Keratinocyte (primary cell): ENCODE data around the gene KRI1. TPM values are rescaled to one million over a fixed set of nuclear protein-coding genes. Genes with fewer than 3 reads are reported as not detected.
A peak's percentile ranks its signal among the peaks of the same experiment; 100 is the strongest.

Source experiments
- DNase-seq: peaks from one replicate; pipeline ENCODE4 v3.0.0-alpha.2; 2011; ENCODE audit warnings: low read depth, missing footprints, low spot score
- FAIRE-seq: peaks from 2 replicates; lab custom pipeline; 2011; peaks lifted over from hg19 to GRCh38; lab: Jason Lieb, UNC
- H2AFZ ChIP-seq: 2 replicates; pipeline ENCODE4 v1.6.0; 2012; ENCODE audit warnings: low read length, control low read depth, inconsistent platforms; ENCODE audit not compliant: control insufficient read depth
- H3K27ac ChIP-seq: 2 replicates; pipeline ENCODE4 v1.5.1; 2011; ENCODE audit warnings: low read length; ENCODE audit not compliant: control insufficient read depth, insufficient read depth
- H3K27me3 ChIP-seq: 3 replicates; pipeline ENCODE4 v1.6.0; 2011; ENCODE audit warnings: low read length; ENCODE audit not compliant: control insufficient read depth, insufficient read depth; ENCODE audit errors: extremely low read depth
- H3K36me3 ChIP-seq, 2 experiments: 2 replicates in 1 of 2; 3 replicates in 1 of 2; pipeline ENCODE4 v1.5.1; 2011; ENCODE audit warnings: low read length in 2 of 2, mild to moderate bottlenecking in 1 of 2; ENCODE audit not compliant: control insufficient read depth in 2 of 2, insufficient read depth in 2 of 2; ENCODE audit errors: extremely low read depth in 1 of 2
- H3K4me1 ChIP-seq: 3 replicates; pipeline ENCODE4 v1.5.1; 2011; ENCODE audit warnings: low read length; ENCODE audit not compliant: control insufficient read depth, insufficient read depth; ENCODE audit errors: extremely low read depth
- H3K4me2 ChIP-seq: 3 replicates; pipeline ENCODE4 v1.6.0; 2011; ENCODE audit warnings: low read depth, low read length; ENCODE audit not compliant: control insufficient read depth, insufficient read depth; ENCODE audit errors: extremely low read depth
- H3K4me3 ChIP-seq, 3 experiments: fragments of 200-600 bp in 1 of 3; sonication (generic) in 1 of 3; 2 replicates in 2 of 3; 3 replicates in 1 of 3; pipeline ENCODE4 v1.5.1; 2011 to 2016; ENCODE audit warnings: low read length in 3 of 3, mild to moderate bottlenecking in 3 of 3, control low read depth in 2 of 3, inconsistent platforms in 1 of 3, low read depth in 1 of 3, mixed read lengths in 1 of 3, mixed run types in 1 of 3, moderate library complexity in 1 of 3; ENCODE audit not compliant: control insufficient read depth in 2 of 3, insufficient read depth in 2 of 3; ENCODE audit errors: extremely low read depth in 1 of 3
- H3K79me2 ChIP-seq: 2 replicates; pipeline ENCODE4 v1.6.0; 2012; ENCODE audit warnings: low read length; ENCODE audit not compliant: control insufficient read depth, insufficient read depth
- H3K9ac ChIP-seq: 3 replicates; pipeline ENCODE4 v1.6.0; 2011; ENCODE audit warnings: low read length; ENCODE audit not compliant: control insufficient read depth, insufficient read depth; ENCODE audit errors: extremely low read depth
- H3K9me1 ChIP-seq: 3 replicates; pipeline ENCODE4 v1.6.0; 2011; ENCODE audit warnings: low read length; ENCODE audit not compliant: control insufficient read depth, insufficient read depth; ENCODE audit errors: extremely low read depth
- H3K9me3 ChIP-seq: 2 replicates; pipeline ENCODE4 v1.5.1; 2012; ENCODE audit warnings: low read depth, low read length; ENCODE audit not compliant: control insufficient read depth
- H4K20me1 ChIP-seq: 3 replicates; pipeline ENCODE4 v1.6.0; 2011; ENCODE audit warnings: low read length; ENCODE audit not compliant: control insufficient read depth, insufficient read depth; ENCODE audit errors: extremely low read depth
- EZH2 ChIP-seq: IDR thresholded peaks from one replicate; pipeline ENCODE4 v1.6.1; 2012; ENCODE audit warnings: inconsistent platforms, mild to moderate bottlenecking, low read length, moderate library complexity
- dilution Hi-C: fragments of 300-500 bp; cut with MboI; formaldehyde crosslinking; loops from one replicate; pipeline ENCODE4 v1.7.0; 2020; ENCODE audit warnings: low sequenced_read_pairs; ENCODE audit not compliant: extremely low pct_ligation_motif_present
- polyA plus RNA-seq, 5 experiments: library from polyadenylated mRNA; depleted of rRNA in 3 of 5; stranded (reverse) in 3 of 5; stranded (forward) in 1 of 5; unstranded in 1 of 5; fragments of >200 nt; gene quantifications; 1 replicate in 1 of 5; 2 replicates in 3 of 5; 3 replicates in 1 of 5; pipeline versions ENCODE4 v1.2.1 to v1.2.3, GENCODE V29; 2011 to 2012; ENCODE audit warnings: missing spikeins in 2 of 5, low read depth in 1 of 5, low replicate concordance in 1 of 5
- TF ChIP-seq, protein P1 (sequence below), 3 experiments: IDR thresholded peaks in 1 of 3; conservative IDR thresholded peaks in 1 of 3; optimal IDR thresholded peaks in 1 of 3; 2 replicates in 2 of 3; 3 replicates in 1 of 3; pipeline versions ENCODE3 to v1.5.1; 2011; ENCODE audit warnings: low read length in 3 of 3, mild to moderate bottlenecking in 3 of 3, moderate library complexity in 2 of 3, control low read depth in 1 of 3, inconsistent platforms in 1 of 3; ENCODE audit not compliant: insufficient read depth in 2 of 3; ENCODE audit errors: extremely low read depth in 1 of 3

Gene KRI1
- polyA plus RNA-seq, 1 donor (not counting 4 experiments of a cell fraction or from before 2014, with no cell fraction given): 19.0 TPM

DNA sequence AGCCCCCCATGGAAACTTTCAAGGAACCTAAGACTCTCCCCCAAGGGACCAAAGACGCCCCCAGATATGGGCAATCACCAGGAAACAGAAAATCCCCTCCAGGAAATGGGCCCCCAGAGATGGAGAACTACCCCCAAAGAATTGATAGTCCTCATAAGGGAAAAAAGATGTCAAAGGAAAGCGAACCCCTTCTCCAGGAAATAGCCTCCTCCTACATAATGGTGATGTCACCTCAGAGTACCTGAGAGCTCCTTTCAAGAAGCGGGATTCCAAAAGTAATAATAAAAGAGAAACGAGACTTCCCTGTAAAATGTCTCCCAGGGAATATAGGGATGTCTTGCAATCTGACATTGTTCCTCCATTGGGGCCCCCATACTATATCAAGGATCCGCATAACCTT lies 1.8 kb upstream of the KRI1 start:
- no peak for DNase-seq
- H3K9me1 ChIP-seq: no peaks in the 10 kb centered on the region
- no peaks in the 10 kb centered on the region for H4K20me1 ChIP-seq
- TF ChIP-seq, protein P1, sequence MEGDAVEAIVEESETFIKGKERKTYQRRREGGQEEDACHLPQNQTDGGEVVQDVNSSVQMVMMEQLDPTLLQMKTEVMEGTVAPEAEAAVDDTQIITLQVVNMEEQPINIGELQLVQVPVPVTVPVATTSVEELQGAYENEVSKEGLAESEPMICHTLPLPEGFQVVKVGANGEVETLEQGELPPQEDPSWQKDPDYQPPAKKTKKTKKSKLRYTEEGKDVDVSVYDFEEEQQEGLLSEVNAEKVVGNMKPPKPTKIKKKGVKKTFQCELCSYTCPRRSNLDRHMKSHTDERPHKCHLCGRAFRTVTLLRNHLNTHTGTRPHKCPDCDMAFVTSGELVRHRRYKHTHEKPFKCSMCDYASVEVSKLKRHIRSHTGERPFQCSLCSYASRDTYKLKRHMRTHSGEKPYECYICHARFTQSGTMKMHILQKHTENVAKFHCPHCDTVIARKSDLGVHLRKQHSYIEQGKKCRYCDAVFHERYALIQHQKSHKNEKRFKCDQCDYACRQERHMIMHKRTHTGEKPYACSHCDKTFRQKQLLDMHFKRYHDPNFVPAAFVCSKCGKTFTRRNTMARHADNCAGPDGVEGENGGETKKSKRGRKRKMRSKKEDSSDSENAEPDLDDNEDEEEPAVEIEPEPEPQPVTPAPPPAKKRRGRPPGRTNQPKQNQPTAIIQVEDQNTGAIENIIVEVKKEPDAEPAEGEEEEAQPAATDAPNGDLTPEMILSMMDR (optimal IDR thresholded peaks at IDR 0.05 in 1 of 3, IDR thresholded peaks at IDR 0.05 in 1 of 3, conservative IDR thresholded peaks at IDR 0.05 in 1 of 3; ENCODE audit: extremely low read depth in 1 of 3, insufficient read depth in 2 of 3, low read length in 3 of 3): no peak
- TF ChIP-seq EZH2: no peak
- no peak overlapping the region for H2AFZ ChIP-seq
- no peaks in the 10 kb centered on the region for H3K27me3 ChIP-seq
- no peak overlapping the region for H3K9ac ChIP-seq
- no peaks in the 10 kb centered on the region for H3K9me3 ChIP-seq
- H3K27ac ChIP-seq: no peak overlapping the region
- no peak for FAIRE-seq
- peak overlapping the region; percentile 56 to 86 (median 68) for H3K4me3 ChIP-seq
- peaks cover 15% of the 10 kb centered on the region for H3K79me2 ChIP-seq
- peaks cover 31% of the 10 kb centered on the region for H3K4me1 ChIP-seq
- dilution Hi-C loops: no loop called here
- H3K36me3 ChIP-seq: peaks cover 2 to 3% of the 10 kb centered on the region in 2 experiments
- peak overlapping the region; percentile 77 for H3K4me2 ChIP-seq

GRCh38 chr19:10566658-10567410 lies 1.0 kb upstream of the KRI1 start:
- H3K4me3 ChIP-seq: no peak overlapping the region
- TF ChIP-seq, protein P1 (optimal IDR thresholded peaks at IDR 0.05 in 1 of 3, IDR thresholded peaks at IDR 0.05 in 1 of 3, conservative IDR thresholded peaks at IDR 0.05 in 1 of 3; ENCODE audit: extremely low read depth in 1 of 3, insufficient read depth in 2 of 3, low read length in 3 of 3): no peak
- no peak for TF ChIP-seq EZH2
- H3K27me3 ChIP-seq: no peaks in the 10 kb centered on the region
- peak overlapping the region; percentile 70 for H3K4me2 ChIP-seq
- H3K9me1 ChIP-seq: no peaks in the 10 kb centered on the region
- no peak overlapping the region for H2AFZ ChIP-seq
- no peaks in the 10 kb centered on the region for H3K9me3 ChIP-seq
- dilution Hi-C loops: no loop called here
- H3K79me2 ChIP-seq: peaks cover 18% of the 10 kb centered on the region
- FAIRE-seq (no peak), DNase-seq (no peak)
- H4K20me1 ChIP-seq: no peaks in the 10 kb centered on the region
- H3K9ac ChIP-seq: no peak overlapping the region
- H3K36me3 ChIP-seq: peaks cover 4% of the 10 kb centered on the region in 2 experiments
- peaks cover 31% of the 10 kb centered on the region for H3K4me1 ChIP-seq
- H3K27ac ChIP-seq: peak overlapping the region; percentile 47
